H9 (cell line): ENCODE data around the gene FRY. TPM values are rescaled to one million over a fixed set of nuclear protein-coding genes. Genes with fewer than 3 reads are reported as not detected.

Experiments used
- DNase-seq: peaks from one replicate; pipeline ENCODE4 v3.0.0-alpha.2; 2017
- H2AFZ ChIP-seq: one replicate; pipeline ENCODE4 v1.6.1; 2013; ENCODE audit warnings: mild to moderate bottlenecking, low read length, control low read depth, moderate library complexity
- H2AK5ac ChIP-seq: 2 replicates; pipeline ENCODE4 v1.6.1; 2013; ENCODE audit warnings: low read length, control low read depth, mixed read lengths; ENCODE audit not compliant: insufficient read length
- H2BK120ac ChIP-seq: one replicate; pipeline ENCODE4 v1.6.1; 2013; ENCODE audit warnings: low read depth, mild to moderate bottlenecking, low read length, control low read depth, inconsistent platforms; ENCODE audit not compliant: poor library complexity, severe bottlenecking
- H2BK12ac ChIP-seq: 2 replicates; pipeline ENCODE4 v1.6.1; 2013; ENCODE audit warnings: low read length, control low read depth, mixed read lengths, low read depth; ENCODE audit not compliant: insufficient read length
- H2BK15ac ChIP-seq: 2 replicates; pipeline ENCODE4 v1.6.1; 2013; ENCODE audit warnings: low read depth, low read length, control low read depth
- H2BK20ac ChIP-seq: one replicate; pipeline ENCODE4 v1.6.1; 2013; ENCODE audit warnings: low read depth, mild to moderate bottlenecking, low read length, control low read depth, inconsistent platforms; ENCODE audit not compliant: poor library complexity, severe bottlenecking
- H2BK5ac ChIP-seq: 2 replicates; pipeline ENCODE4 v1.6.1; 2013; ENCODE audit warnings: low read length, control low read depth, mixed read lengths; ENCODE audit not compliant: insufficient read length
- H3K14ac ChIP-seq: 2 replicates; pipeline ENCODE4 v1.6.1; 2013; ENCODE audit warnings: low read length, control low read depth; ENCODE audit not compliant: insufficient read depth
- H3K18ac ChIP-seq: 2 replicates; pipeline ENCODE4 v1.6.1; 2013; ENCODE audit warnings: low read depth, mild to moderate bottlenecking, mixed read lengths, low read length, control low read depth; ENCODE audit not compliant: insufficient read length
- H3K23ac ChIP-seq: 2 replicates; pipeline ENCODE4 v1.6.1; 2013; ENCODE audit warnings: low read length, control low read depth, mixed read lengths, low read depth; ENCODE audit not compliant: insufficient read length
- H3K23me2 ChIP-seq: 2 replicates; pipeline ENCODE4 v1.6.1; 2013; ENCODE audit warnings: low read depth, mild to moderate bottlenecking, mixed read lengths, low read length, control low read depth; ENCODE audit not compliant: insufficient read length, poor library complexity, severe bottlenecking
- H3K27ac ChIP-seq: 2 replicates; pipeline ENCODE4 v1.5.1; 2013; ENCODE audit warnings: low read length, control low read depth, mixed read lengths, low read depth; ENCODE audit not compliant: insufficient read length
- H3K27me3 ChIP-seq: 2 replicates; pipeline ENCODE4 v1.6.1; 2013; ENCODE audit warnings: low read length, control low read depth, inconsistent platforms; ENCODE audit not compliant: insufficient read depth
- H3K4ac ChIP-seq: 2 replicates; pipeline ENCODE4 v1.6.1; 2013; ENCODE audit warnings: low read depth, mild to moderate bottlenecking, control low read depth, inconsistent platforms, low read length, moderate library complexity
- H3K4me1 ChIP-seq: 2 replicates; pipeline ENCODE4 v1.6.1; 2013; ENCODE audit warnings: low read length, control low read depth, inconsistent platforms; ENCODE audit not compliant: insufficient read depth
- H3K4me2 ChIP-seq: 2 replicates; pipeline ENCODE4 v1.6.1; 2013; ENCODE audit warnings: low read length, control low read depth, mixed read lengths; ENCODE audit not compliant: insufficient read length, insufficient read depth
- H3K56ac ChIP-seq: 2 replicates; pipeline ENCODE4 v1.6.1; 2013; ENCODE audit warnings: low read depth, mild to moderate bottlenecking, mixed read lengths, low read length, control low read depth; ENCODE audit not compliant: insufficient read length
- H3K79me1 ChIP-seq: 2 replicates; pipeline ENCODE4 v1.6.1; 2013; ENCODE audit warnings: low read depth, mild to moderate bottlenecking, moderate library complexity, low read length, control low read depth, inconsistent platforms; ENCODE audit not compliant: insufficient read depth, poor library complexity, severe bottlenecking
- H3K79me2 ChIP-seq: 2 replicates; pipeline ENCODE4 v1.6.1; 2013; ENCODE audit warnings: low read length, control low read depth, inconsistent platforms; ENCODE audit not compliant: insufficient read depth
- H3K9ac ChIP-seq: 2 replicates; pipeline ENCODE4 v1.6.1; 2013; ENCODE audit warnings: low read length, control low read depth, mixed read lengths; ENCODE audit not compliant: insufficient read length; ENCODE audit errors: extremely low read depth
- H3K9me3 ChIP-seq: one replicate; pipeline ENCODE4 v1.6.1; 2013; ENCODE audit warnings: low read depth, low read length, inconsistent platforms; ENCODE audit not compliant: control insufficient read depth
- H3T11ph ChIP-seq: one replicate; pipeline ENCODE4 v1.6.1; 2013; ENCODE audit warnings: mild to moderate bottlenecking, low read length, control low read depth, inconsistent platforms
- H4K20me1 ChIP-seq: one replicate; pipeline ENCODE4 v1.6.1; 2013; ENCODE audit not compliant: control insufficient read depth, insufficient read length, insufficient read depth
- H4K5ac ChIP-seq: 2 replicates; pipeline ENCODE4 v1.6.1; 2013; ENCODE audit warnings: low read depth, mild to moderate bottlenecking, mixed read lengths, low read length, control low read depth; ENCODE audit not compliant: insufficient read length
- H4K8ac ChIP-seq: replicated peaks from 2 replicates; pipeline ENCODE4 v1.6.1; 2013; ENCODE audit warnings: low read length, control low read depth, mixed read lengths, low read depth; ENCODE audit not compliant: insufficient read length
- H4K91ac ChIP-seq: 2 replicates; pipeline ENCODE4 v1.6.1; 2013; ENCODE audit warnings: low read depth, mild to moderate bottlenecking, moderate library complexity, mixed read lengths, low read length, control low read depth; ENCODE audit not compliant: insufficient read length
- H3K27ac Mint-ChIP-seq, 3 experiments: 2 replicates in 2 of 3; 3 replicates in 1 of 3; pipeline ENCODE4 v1.8.0; 2020 to 2021; ENCODE audit warnings: mixed read lengths in 3 of 3, mild to moderate bottlenecking in 1 of 3, moderate library complexity in 1 of 3
- H3K27me3 Mint-ChIP-seq: 2 replicates; pipeline ENCODE4 v1.8.0; 2021; ENCODE audit warnings: low read depth, mild to moderate bottlenecking, moderate library complexity, mixed read lengths
- H3K36me3 Mint-ChIP-seq, 3 experiments: 2 replicates in 2 of 3; 3 replicates in 1 of 3; pipeline ENCODE4 v1.8.0; 2020 to 2021; ENCODE audit warnings: low read depth in 3 of 3, mixed read lengths in 3 of 3; ENCODE audit not compliant: insufficient read depth in 1 of 3
- H3K4me1 Mint-ChIP-seq, 2 experiments: 2 replicates each; pipeline ENCODE4 v1.8.0; 2020; ENCODE audit warnings: mixed read lengths in 2 of 2
- H3K4me3 Mint-ChIP-seq, 2 experiments: 2 replicates in 1 of 2; 3 replicates in 1 of 2; pipeline ENCODE4 v1.8.0; 2020 to 2021; ENCODE audit warnings: mild to moderate bottlenecking in 2 of 2, mixed read lengths in 2 of 2, moderate library complexity in 1 of 2
- H3K9me3 Mint-ChIP-seq, 2 experiments: 2 replicates in 1 of 2; 3 replicates in 1 of 2; pipeline ENCODE4 v1.8.0; 2020; ENCODE audit warnings: mild to moderate bottlenecking in 2 of 2, mixed read lengths in 2 of 2, moderate library complexity in 1 of 2
- CTCF ChIP-seq: fragments of 200-600 bp; sonication (generic); conservative IDR thresholded peaks from 3 replicates; pipeline ENCODE4 v1.8.0; 2021; ENCODE audit warnings: antibody characterized with exemption, mild to moderate bottlenecking
- WGBS: extraction: QIAGEN DNeasy Blood & Tissue Kit; methylation state at CpG from one replicate; pipeline ENCODE4 v1.1.7; 2013; ENCODE audit warnings: missing lambda C conversion rate, low lambda C conversion rate, mixed read lengths; ENCODE audit not compliant: insufficient read length; ENCODE audit errors: extremely low coverage; 5-methylcytosine and 5-hydroxymethylcytosine counted together
- total RNA-seq: library from RNA; stranded (reverse); gene quantifications from 2 replicates; pipeline ENCODE4 v1.2.1, GENCODE V29; 2021

FRY gene
- total RNA-seq, 1 experiment from 2014 or later: 5.2 TPM

- H3K23me2 ChIP-seq: peaks cover 7% of the 10 kb centered on the region
- no peak overlapping the region for H3K4ac ChIP-seq
- Mint-ChIP-seq H3K36me3 (peaks cover 13 to 51% (median 37%) of the 10 kb centered on the region in 3 experiments), H3K4me1 (peaks cover 3% of the 10 kb centered on the region in 2 experiments; a peak in 1 of 4 replicates), H3K4me3 (no peak overlapping the region), H3K27ac (no peak overlapping the region), H3K9me3 (no peaks in the 10 kb centered on the region), H3K27me3 (no peaks in the 10 kb centered on the region)
- no peak overlapping the region for H4K5ac ChIP-seq
- H4K91ac ChIP-seq: no peak overlapping the region
- H3K9me3 ChIP-seq: no peaks in the 10 kb centered on the region
- no peak overlapping the region for H3K4me2 ChIP-seq
- H3K56ac ChIP-seq: no peak overlapping the region
- no peaks in the 10 kb centered on the region for H4K20me1 ChIP-seq
- H3K9ac ChIP-seq: no peak overlapping the region
- H3K79me2 ChIP-seq: no peaks in the 10 kb centered on the region
- no peak overlapping the region for H2AK5ac ChIP-seq
- H3K23ac ChIP-seq: no peak overlapping the region
- DNase-seq: no peak
- no peak overlapping the region for H2BK20ac ChIP-seq
- H2BK15ac ChIP-seq: no peak overlapping the region
- no peak overlapping the region for H3K27ac ChIP-seq
- H2BK120ac ChIP-seq: no peak overlapping the region
- H2BK12ac ChIP-seq: no peak overlapping the region
- H3K14ac ChIP-seq: no peak overlapping the region
- H3K79me1 ChIP-seq: no peaks in the 10 kb centered on the region
- no peak overlapping the region for H3K18ac ChIP-seq
- WGBS: no CpG with 5 or more reads among the region's 4 CpGs
- no peak for TF ChIP-seq CTCF
- H3K4me1 ChIP-seq: no peaks in the 10 kb centered on the region
- no peak overlapping the region for H4K8ac ChIP-seq
- no peaks in the 10 kb centered on the region for H3K27me3 ChIP-seq
- no peak overlapping the region for H2AFZ ChIP-seq
- no peak overlapping the region for H3T11ph ChIP-seq
- H2BK5ac ChIP-seq: no peak overlapping the region
Observed at GRCh38 chr13:32320528-32320927, 289.0 kb downstream of the FRY start.
